ENCODE results near the gene CADPS2.

DNA sequence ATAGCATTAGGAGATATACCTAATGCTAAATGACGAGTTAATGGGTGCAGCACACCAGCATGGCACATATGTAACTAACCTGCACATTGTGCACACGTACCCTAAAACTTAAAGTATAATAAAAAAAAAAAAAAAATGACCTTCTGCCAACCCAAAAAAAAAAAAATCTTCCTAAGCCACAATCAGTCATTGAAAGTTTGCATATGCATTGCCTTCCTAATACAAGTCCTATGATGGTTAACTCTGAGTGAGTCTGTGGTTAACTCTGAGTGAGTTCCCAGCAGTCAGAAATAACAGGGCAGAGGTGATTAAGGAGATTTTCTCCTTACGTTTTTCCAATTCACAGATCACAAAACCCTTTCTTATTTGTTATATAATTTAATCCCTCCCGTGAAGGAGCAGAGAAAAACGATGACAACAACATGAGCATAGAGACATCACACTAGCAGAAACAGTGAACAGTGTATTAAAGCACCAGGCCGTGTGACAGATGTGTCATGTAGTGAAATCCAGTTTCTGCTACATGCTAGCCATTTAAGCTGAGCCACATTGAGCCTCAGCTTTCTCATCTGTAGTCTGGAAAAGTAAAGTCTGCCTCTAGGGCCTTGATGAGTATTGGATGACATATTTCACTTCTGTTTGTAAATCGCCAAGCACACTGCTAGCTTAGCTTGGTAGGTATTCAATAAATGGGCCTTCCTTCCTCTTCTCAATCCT is 176.2 kb downstream of the CADPS2 start:
- TF ChIP-seq CTCF (IDR thresholded peaks at IDR 0.05) (no peak), EP300 (IDR thresholded peaks at IDR 0.05) (no peak), POLR2A (IDR thresholded peaks at IDR 0.05; ENCODE audit: low read depth) (no peak), POLR2AphosphoS5 (IDR thresholded peaks at IDR 0.05) (no peak)
